NCI-H2196 (cell line): ENCODE data around the gene MYO7A.

Experiments used
- DNase-seq: peaks from one replicate; lab custom pipeline; 2025; ENCODE audit not compliant: unreplicated experiment; lab: John Stamatoyannopoulos, UW

The MYO7A gene

DNA sequence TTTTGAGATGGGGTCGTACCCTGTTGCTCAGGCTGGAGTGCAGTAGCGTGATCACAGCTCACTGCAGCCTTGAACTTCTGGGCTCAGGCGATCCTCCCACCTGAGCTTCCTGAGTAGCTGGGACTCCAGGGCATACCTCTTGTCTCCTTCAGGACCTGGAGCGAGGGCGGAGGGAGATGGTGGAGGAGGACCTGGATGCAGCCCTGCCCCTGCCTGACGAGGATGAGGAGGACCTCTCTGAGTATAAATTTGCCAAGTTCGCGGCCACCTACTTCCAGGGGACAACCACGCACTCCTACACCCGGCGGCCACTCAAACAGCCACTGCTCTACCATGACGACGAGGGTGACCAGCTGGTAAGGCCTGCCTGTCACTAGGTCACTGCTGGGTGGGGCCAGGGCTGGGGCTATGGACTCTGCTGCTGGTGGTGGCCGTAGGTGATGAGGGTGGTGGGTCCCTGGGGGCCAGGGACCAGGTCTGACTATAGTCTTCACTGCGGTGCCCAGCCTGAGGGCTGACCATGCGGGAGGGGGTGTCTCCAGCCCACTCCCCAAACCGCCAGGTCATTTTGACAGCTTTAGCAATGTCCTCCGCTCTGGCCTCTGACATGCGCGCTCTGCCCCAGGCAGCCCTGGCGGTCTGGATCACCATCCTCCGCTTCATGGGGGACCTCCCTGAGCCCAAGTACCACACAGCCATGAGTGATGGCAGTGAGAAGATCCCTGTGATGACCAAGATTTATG lies 53.9 kb downstream of the MYO7A start:
- DNase-seq: no peak

- no peak for DNase-seq
Measured at GRCh38 chr11:77182542-77183430, 54.7 kb downstream of the MYO7A start.

- no peak for DNase-seq
Measured at GRCh38 chr11:77183431-77183984, 55.5 kb downstream of the MYO7A start.

- DNase-seq: no peak
Measured at GRCh38 chr11:77184136-77184860, 56.3 kb downstream of the MYO7A start.

- DNase-seq: no peak
Measured at GRCh38 chr11:77186302-77186701, 58.3 kb downstream of the MYO7A start.

- DNase-seq: no peak
Measured at GRCh38 chr11:77187111-77187750, 59.2 kb downstream of the MYO7A start.

GRCh38 chr11:77187776-77188632 lies 60.0 kb downstream of the MYO7A start:
- peak; percentile 80 for DNase-seq

DNA sequence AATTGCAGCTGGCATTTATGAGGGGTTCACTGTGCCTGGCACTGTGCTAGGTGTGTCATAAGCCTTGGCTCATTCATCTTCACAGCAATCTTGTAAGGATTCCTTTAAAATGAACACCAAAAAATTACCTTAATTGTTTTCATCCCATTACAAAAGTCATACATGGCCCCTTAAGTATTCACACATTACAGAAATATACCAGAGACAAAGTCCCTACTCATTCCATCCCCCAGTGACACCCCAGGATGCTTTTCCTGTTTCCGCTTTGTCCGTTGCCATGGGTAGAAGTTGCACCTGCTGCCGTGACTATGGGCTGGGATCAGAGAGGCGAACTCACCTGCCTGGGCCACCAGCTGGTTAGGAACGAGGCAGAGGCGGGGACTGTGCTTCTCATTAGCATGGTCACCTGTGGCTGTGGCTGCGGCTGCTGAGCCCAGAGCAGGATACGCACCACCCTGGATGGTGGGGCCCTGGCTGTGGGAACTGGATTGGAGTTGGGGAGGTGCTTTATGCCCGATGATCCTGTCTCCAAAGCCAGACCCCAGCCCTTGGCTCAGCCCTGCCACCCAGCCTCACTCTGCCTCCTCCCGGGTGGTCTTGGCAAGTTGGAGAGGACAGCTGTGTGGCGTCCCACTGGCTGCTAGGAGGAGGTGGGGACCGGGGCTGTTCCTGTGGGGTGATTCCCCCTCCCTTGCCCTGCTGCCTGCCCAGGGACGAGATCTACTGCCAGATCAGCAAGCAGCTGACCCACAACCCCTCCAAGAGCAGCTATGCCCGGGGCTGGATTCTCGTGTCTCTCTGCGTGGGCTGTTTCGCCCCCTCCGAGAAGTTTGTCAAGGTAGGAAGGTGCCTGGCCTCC lies 60.8 kb downstream of the MYO7A start:
- peak; percentile 46 for DNase-seq

GRCh38 chr11:77189588-77190210 lies 61.7 kb downstream of the MYO7A start:
- DNase-seq: no peak

DNA sequence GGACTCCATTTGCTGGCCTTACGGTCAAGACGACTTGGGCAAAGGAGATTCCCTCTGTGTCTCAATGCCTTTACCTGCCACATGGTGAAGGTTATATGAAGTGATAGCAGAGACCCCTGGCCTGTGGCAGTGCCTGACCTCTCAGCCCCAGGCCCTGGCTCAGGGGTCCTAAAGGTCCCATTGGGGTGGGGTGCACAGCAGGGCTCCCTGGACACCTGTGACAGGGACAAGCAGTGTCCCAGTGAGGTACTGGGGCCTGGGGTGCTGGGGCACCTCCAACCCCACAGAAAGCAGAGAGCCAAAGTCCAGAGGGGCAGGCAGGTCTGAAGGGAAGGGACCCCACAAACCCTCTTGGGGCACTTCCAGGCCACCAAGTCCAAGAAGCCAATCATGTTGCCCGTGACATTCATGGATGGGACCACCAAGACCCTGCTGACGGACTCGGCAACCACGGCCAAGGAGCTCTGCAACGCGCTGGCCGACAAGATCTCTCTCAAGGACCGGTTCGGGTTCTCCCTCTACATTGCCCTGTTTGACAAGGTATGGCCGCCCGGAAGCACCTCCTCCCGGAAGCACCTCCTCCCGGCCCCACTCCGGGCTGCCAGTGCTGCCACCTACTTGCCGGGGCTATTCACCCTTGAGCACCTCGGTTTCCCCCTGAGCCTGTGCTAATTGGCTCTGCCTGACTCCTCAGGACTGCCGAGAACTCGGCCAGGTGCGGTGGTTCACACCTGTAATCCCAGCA lies 62.5 kb downstream of the MYO7A start:
- DNase-seq: no peak

- DNase-seq: no peak
Measured at GRCh38 chr11:77191429-77191822, 63.4 kb downstream of the MYO7A start.

DNA sequence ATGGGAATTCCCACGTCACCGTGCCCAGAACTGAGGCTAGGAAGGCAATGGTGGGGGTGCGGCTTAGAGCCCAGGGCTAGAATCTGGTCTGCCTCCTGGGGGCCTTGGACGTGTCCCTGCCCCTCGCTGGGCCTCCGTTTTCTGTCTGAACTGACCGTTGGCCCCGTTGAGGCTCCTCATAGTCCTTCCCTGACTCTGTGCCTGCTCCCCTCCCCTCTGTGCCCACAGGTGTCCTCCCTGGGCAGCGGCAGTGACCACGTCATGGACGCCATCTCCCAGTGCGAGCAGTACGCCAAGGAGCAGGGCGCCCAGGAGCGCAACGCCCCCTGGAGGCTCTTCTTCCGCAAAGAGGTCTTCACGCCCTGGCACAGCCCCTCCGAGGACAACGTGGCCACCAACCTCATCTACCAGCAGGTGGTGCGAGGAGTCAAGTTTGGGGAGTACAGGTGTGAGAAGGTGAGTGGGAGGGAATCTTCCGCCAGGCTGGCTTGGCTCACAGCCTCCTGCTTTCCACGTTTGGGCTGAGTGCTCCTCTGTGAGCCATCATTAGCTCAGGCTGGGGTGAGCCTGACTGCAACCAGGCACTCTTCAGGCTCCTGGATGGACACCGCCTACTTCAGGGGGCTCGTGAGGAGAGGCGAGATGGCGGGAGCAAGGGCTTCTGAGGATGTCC lies 63.9 kb downstream of the MYO7A start:
- peak; percentile 76 for DNase-seq

DNA sequence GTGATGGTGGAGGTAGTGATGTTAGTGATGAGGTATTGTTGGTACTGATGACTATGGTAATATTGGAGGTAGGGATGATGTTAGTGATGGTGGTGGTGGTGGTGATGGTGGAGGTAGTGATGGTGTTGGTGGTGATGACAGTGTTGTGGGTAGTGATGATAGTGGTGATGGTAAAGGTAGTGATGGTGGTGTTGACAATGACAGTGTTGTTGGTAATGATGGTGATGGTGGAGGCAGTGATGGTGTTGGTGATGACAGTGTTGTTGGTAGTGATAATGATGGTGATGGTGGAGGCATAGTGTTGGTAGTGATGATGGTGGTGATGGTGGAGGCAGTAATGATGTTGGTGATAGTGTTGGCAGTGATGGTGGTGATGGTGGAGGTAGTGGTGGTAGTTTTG lies 65.1 kb downstream of the MYO7A start:
- DNase-seq: no peak

- DNase-seq: no peak
Measured at GRCh38 chr11:77193911-77194830, 66.1 kb downstream of the MYO7A start.

DNA sequence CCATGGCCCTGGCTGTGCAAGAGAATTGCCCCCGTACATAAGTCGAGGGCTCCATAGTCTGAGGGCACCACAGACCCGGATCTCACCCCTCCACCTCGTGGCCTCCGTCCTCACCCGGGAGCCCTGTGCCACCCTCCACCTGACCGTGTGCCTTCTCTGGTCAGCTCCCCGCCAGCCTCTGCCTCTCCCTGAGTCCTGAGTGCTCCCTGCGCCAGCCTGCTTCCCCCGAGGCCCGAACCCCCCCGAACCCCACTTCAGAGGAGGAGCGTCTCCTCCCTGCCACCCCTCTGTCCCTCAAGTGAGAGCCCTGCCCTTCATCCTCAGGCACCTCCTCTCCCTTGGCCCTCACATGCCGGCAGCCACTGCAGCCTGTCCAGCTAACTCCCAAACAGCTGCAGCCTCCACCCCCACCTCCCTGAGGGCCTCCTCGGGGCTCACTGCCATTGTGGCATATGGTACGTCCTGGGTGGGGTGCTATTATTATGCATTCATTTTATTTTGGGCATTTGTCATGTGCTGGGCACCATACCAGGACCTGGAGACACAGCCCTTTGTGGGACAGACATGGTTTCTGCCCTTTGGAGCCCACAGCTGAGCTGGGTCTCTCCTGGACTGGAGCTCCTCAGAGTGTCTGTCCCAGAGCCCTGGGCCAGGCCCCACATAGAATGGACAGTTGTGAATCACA lies 67.2 kb downstream of the MYO7A start:
- DNase-seq: no peak

DNA sequence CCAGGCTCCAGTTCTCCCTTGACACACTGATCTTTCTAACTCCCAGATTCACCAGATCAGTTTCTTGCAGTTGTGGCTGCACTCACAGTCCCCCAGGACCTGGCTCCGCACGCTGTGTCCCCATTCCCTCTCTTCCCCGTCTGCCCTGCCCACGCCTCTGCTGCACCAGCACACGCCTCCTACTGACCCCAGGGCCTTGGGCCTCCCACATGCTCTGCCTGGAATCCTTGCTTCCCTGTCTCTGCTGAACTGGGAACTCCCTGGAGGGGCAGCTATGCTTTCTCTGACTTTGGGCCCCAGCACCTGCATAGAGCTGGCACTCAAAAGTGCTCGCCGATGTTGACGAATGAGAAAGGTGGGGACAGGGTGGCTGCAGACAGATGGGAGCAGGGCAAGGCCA lies 68.9 kb downstream of the MYO7A start:
- no peak for DNase-seq
